ENCODE results near the gene NUCB2. TPM values are rescaled to one million over a fixed set of nuclear protein-coding genes. Genes with fewer than 3 reads are reported as not detected.

NUCB2 gene
- total RNA-seq, 1 donor from 2014 or later = 58.0 TPM

GRCh38 chr11:17296852-17297559 is 20.5 kb downstream of the NUCB2 start:
- Mint-ChIP-seq H3K9me3 (no peaks in the 10 kb centered on the region), H3K27ac (no peak overlapping the region), H3K27me3 (no peaks in the 10 kb centered on the region), H3K4me3 (no peak overlapping the region), H3K36me3 (peaks cover 11% of the 10 kb centered on the region), H3K4me1 (ENCODE audit: unreplicated experiment) (no peaks in the 10 kb centered on the region)
- no peak for TF ChIP-seq CTCF (conservative IDR thresholded peaks at IDR 0.05)
- no peak for DNase-seq (ENCODE audit: extremely low spot score, unreplicated experiment)

- no peaks in the 10 kb centered on the region for H3K4me1 Mint-ChIP-seq (ENCODE audit: unreplicated experiment)
- H3K4me3 Mint-ChIP-seq = no peak overlapping the region
- DNase-seq (ENCODE audit: extremely low spot score, unreplicated experiment) = no peak
- H3K9me3 Mint-ChIP-seq = no peaks in the 10 kb centered on the region
- no peak for TF ChIP-seq CTCF (conservative IDR thresholded peaks at IDR 0.05)
- H3K27ac Mint-ChIP-seq = no peak overlapping the region
- no peaks in the 10 kb centered on the region for H3K27me3 Mint-ChIP-seq
- H3K36me3 Mint-ChIP-seq = peaks cover 8% of the 10 kb centered on the region
Observed at GRCh38 chr11:17298302-17298701, 21.8 kb downstream of the NUCB2 start.

- no peaks in the 10 kb centered on the region for H3K27me3 Mint-ChIP-seq
- peaks cover 12% of the 10 kb centered on the region for H3K36me3 Mint-ChIP-seq
- DNase-seq (ENCODE audit: extremely low spot score, unreplicated experiment) = no peak
- no peak for TF ChIP-seq CTCF (conservative IDR thresholded peaks at IDR 0.05)
- no peak overlapping the region for H3K27ac Mint-ChIP-seq
- H3K9me3 Mint-ChIP-seq = no peaks in the 10 kb centered on the region
- H3K4me1 Mint-ChIP-seq (ENCODE audit: unreplicated experiment) = no peaks in the 10 kb centered on the region
- no peak overlapping the region for H3K4me3 Mint-ChIP-seq
Observed at GRCh38 chr11:17300372-17300771, 23.8 kb downstream of the NUCB2 start.

GRCh38 chr11:17313349-17314231 is 37.1 kb downstream of the NUCB2 start:
- no peaks in the 10 kb centered on the region for H3K27me3 Mint-ChIP-seq
- no peak for DNase-seq (ENCODE audit: extremely low spot score, unreplicated experiment)
- H3K4me1 Mint-ChIP-seq (ENCODE audit: unreplicated experiment) = no peaks in the 10 kb centered on the region
- H3K4me3 Mint-ChIP-seq = no peak overlapping the region
- H3K36me3 Mint-ChIP-seq = no peaks in the 10 kb centered on the region
- no peak for TF ChIP-seq CTCF (conservative IDR thresholded peaks at IDR 0.05)
- no peak overlapping the region for H3K27ac Mint-ChIP-seq
- no peaks in the 10 kb centered on the region for H3K9me3 Mint-ChIP-seq

GRCh38 chr11:17314232-17314547 is 37.7 kb downstream of the NUCB2 start:
- Mint-ChIP-seq H3K4me3 (no peak overlapping the region), H3K9me3 (no peaks in the 10 kb centered on the region), H3K4me1 (ENCODE audit: unreplicated experiment) (no peaks in the 10 kb centered on the region), H3K36me3 (no peaks in the 10 kb centered on the region), H3K27ac (no peak overlapping the region), H3K27me3 (no peaks in the 10 kb centered on the region)
- no peak for DNase-seq (ENCODE audit: extremely low spot score, unreplicated experiment)
- no peak for TF ChIP-seq CTCF (conservative IDR thresholded peaks at IDR 0.05)

All from type B pancreatic cell (in vitro differentiated cells).